MCF 10A (cell line): ENCODE data around the gene KRT10. TPM values are rescaled to one million over a fixed set of nuclear protein-coding genes. Genes with fewer than 3 reads are reported as not detected.

Source experiments
- BruUV-seq: library from RNA; stranded (reverse); fragments of 400-500 nt; replicated peaks from 2 replicates; lab custom pipeline; 2021; lab: Mats Ljungman, UMichigan
- CTCF ChIA-PET: fragments of 300-600 bp; sonication (Branson Sonifier 250); formaldehyde crosslinking; extraction: SDS; loops from one replicate; lab custom pipeline; 2021; ENCODE audit warnings: antibody characterized with exemption, inconsistent platforms; lab: Yijun Ruan, JAX
- POLR2A ChIA-PET: fragments of 300-600, 350-650 bp; sonication (Branson Sonifier 250); formaldehyde crosslinking; extraction: SDS; loops from one replicate; lab custom pipeline; 2020; ENCODE audit warnings: antibody characterized with exemption, inconsistent platforms; lab: Yijun Ruan, JAX
- DNase-seq: peaks from one replicate; pipeline ENCODE4 v3.0.0-alpha.2; 2018; ENCODE audit not compliant: unreplicated experiment
- H3K27ac Mint-ChIP-seq: one replicate; pipeline ENCODE4 v1.8.0; 2022; ENCODE audit warnings: mild to moderate bottlenecking, low read depth, mixed read lengths; ENCODE audit not compliant: unreplicated experiment
- H3K27me3 Mint-ChIP-seq: one replicate; pipeline ENCODE4 v1.8.0; 2022; ENCODE audit warnings: mixed read lengths; ENCODE audit not compliant: insufficient read depth, unreplicated experiment
- H3K36me3 Mint-ChIP-seq: one replicate; pipeline ENCODE4 v1.8.0; 2022; ENCODE audit warnings: mild to moderate bottlenecking, moderate library complexity, mixed read lengths; ENCODE audit not compliant: insufficient read depth, unreplicated experiment
- H3K4me1 Mint-ChIP-seq: one replicate; pipeline ENCODE4 v1.8.0; 2022; ENCODE audit warnings: mixed read lengths; ENCODE audit not compliant: insufficient read depth, unreplicated experiment
- H3K4me3 Mint-ChIP-seq: one replicate; pipeline ENCODE4 v1.8.0; 2022; ENCODE audit warnings: mild to moderate bottlenecking, moderate library complexity, mixed read lengths; ENCODE audit not compliant: unreplicated experiment
- H3K9me3 Mint-ChIP-seq: one replicate; pipeline ENCODE4 v1.8.0; 2022; ENCODE audit warnings: mixed read lengths; ENCODE audit not compliant: unreplicated experiment
- intact Hi-C: fragments of 100-400 bp; cut with micrococcal nuclease; formaldehyde crosslinking; loops from 2 replicates; pipeline ENCODE4 v1.14.1; 2022
- total RNA-seq: library from RNA; stranded (reverse); gene quantifications from 2 replicates; pipeline ENCODE4 v1.2.3, GENCODE V29; 2022
- TF ChIP-seq, protein P1 (sequence below): fragments of 200-600 bp; IDR thresholded peaks from one replicate; pipeline ENCODE4 v1.8.0; 2022; ENCODE audit warnings: antibody characterized with exemption, mild to moderate bottlenecking; ENCODE audit not compliant: unreplicated experiment

KRT10 gene
- total RNA-seq, 1 experiment from 2014 or later, result 95.5 TPM

DNA sequence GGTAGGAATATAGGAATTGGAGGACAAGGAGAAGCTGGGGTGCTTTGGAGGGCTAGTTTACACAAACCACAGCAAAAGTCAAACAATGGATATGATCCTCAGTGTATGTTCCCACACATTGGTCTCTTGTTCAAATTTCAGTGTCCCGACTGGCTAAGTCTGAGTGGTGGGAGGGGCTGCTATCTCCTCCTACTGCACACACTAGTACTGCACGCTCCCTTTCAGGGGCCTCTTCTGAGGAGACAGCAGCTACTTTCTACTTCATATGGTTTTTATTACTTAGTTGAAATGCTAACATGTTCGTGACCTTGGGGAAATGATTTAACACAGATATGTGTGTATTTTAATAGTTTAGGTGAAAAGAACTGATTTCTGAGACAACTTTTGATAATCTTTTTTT is 18.8 kb upstream of the KRT10 start:
- BruUV-seq, result no TSS peak
- Mint-ChIP-seq H3K27me3 (no peaks in the 10 kb centered on the region), H3K9me3 (no peaks in the 10 kb centered on the region), H3K4me1 (peaks cover 4% of the 10 kb centered on the region), H3K36me3 (peaks cover 9% of the 10 kb centered on the region), H3K4me3 (no peak overlapping the region), H3K27ac (peak overlapping the region; percentile 12)
- ChIA-PET CTCF (no interaction called here), POLR2A (interaction anchor here (0.6 to 3.3 kb wide), 3 partner anchors 13 to 677 kb away, joined by 3 to 14 read pairs (median 6); partner anchors contain the start of gene KRT15)
- no peak for DNase-seq
- TF ChIP-seq, protein P1, sequence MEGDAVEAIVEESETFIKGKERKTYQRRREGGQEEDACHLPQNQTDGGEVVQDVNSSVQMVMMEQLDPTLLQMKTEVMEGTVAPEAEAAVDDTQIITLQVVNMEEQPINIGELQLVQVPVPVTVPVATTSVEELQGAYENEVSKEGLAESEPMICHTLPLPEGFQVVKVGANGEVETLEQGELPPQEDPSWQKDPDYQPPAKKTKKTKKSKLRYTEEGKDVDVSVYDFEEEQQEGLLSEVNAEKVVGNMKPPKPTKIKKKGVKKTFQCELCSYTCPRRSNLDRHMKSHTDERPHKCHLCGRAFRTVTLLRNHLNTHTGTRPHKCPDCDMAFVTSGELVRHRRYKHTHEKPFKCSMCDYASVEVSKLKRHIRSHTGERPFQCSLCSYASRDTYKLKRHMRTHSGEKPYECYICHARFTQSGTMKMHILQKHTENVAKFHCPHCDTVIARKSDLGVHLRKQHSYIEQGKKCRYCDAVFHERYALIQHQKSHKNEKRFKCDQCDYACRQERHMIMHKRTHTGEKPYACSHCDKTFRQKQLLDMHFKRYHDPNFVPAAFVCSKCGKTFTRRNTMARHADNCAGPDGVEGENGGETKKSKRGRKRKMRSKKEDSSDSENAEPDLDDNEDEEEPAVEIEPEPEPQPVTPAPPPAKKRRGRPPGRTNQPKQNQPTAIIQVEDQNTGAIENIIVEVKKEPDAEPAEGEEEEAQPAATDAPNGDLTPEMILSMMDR, result no peak
- intact Hi-C loops, result no loop called here

- Mint-ChIP-seq H3K27me3 (no peaks in the 10 kb centered on the region), H3K9me3 (no peaks in the 10 kb centered on the region), H3K36me3 (peaks cover 19% of the 10 kb centered on the region), H3K4me3 (no peak overlapping the region), H3K27ac (no peak overlapping the region), H3K4me1 (peaks cover 4% of the 10 kb centered on the region)
- no peak for DNase-seq
- BruUV-seq, result no TSS peak
- TF ChIP-seq, protein P1, result no peak
- intact Hi-C loops, result no loop called here
- ChIA-PET POLR2A (interaction anchor here (0.6 to 1.7 kb wide), 8 partner anchors 8 to 351 kb away, joined by 3 to 9 read pairs (median 4); no protein-coding TSS in a partner anchor), CTCF (interaction anchor here (0.6 to 1.0 kb wide), 6 partner anchors 14 to 816 kb away, joined by 3 to 5 read pairs (median 3); no protein-coding TSS in a partner anchor)
Measured at GRCh38 chr17:40839194-40839593, 16.8 kb upstream of the KRT10 start.

GRCh38 chr17:40836020-40836419 is 13.6 kb upstream of the KRT10 start:
- Mint-ChIP-seq H3K36me3 (peaks cover 28% of the 10 kb centered on the region), H3K9me3 (no peaks in the 10 kb centered on the region), H3K4me1 (peaks cover 4% of the 10 kb centered on the region), H3K27ac (no peak overlapping the region), H3K4me3 (no peak overlapping the region), H3K27me3 (no peaks in the 10 kb centered on the region)
- CTCF ChIA-PET, result no interaction called here
- intact Hi-C loops, result no loop called here
- no TSS peak for BruUV-seq
- POLR2A ChIA-PET, result interaction anchor here (0.9 to 1.9 kb wide), 4 partner anchors 8 to 17 kb away, joined by 3 to 10 read pairs (median 6); no protein-coding TSS in a partner anchor
- DNase-seq, result no peak
- TF ChIP-seq, protein P1, result no peak

DNA sequence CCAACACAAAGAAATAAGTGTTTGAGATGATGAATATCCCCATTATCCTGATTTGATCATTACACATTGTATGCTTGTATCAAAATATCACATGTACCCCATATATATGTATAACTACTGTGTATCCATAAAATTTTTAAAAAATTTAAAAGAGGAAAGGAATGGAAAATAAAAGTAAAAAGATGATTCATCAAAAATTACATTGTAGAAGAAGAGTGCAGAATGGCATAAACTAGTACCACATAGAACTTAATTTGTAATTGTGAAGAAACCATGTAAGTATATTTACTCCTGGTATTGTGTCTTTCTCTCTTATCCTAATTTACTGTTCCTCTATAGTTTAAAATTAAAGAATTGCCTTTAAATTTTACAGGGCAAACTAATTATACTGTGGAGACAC is 11.5 kb upstream of the KRT10 start:
- Mint-ChIP-seq H3K27ac (no peak overlapping the region), H3K4me3 (no peak overlapping the region), H3K9me3 (no peaks in the 10 kb centered on the region), H3K4me1 (peaks cover 11% of the 10 kb centered on the region), H3K27me3 (no peaks in the 10 kb centered on the region), H3K36me3 (peaks cover 28% of the 10 kb centered on the region)
- no TSS peak for BruUV-seq
- intact Hi-C loops, result no loop called here
- DNase-seq, result no peak
- POLR2A ChIA-PET, result interaction anchor here (0.9 to 12.6 kb wide), 4 partner anchors 12 to 334 kb away, joined by 3 to 352 read pairs (median 6); partner anchors contain the start of gene KRT10
- CTCF ChIA-PET, result interaction anchor here (0.8 to 0.9 kb wide), 2 partner anchors 833 to 862 kb away, joined by 3 read pairs; no protein-coding TSS in a partner anchor
- TF ChIP-seq, protein P1, result no peak
